ENCODE results near the gene NR2F1.

NR2F1 gene

GRCh38 chr5:93591323-93591945 lies 8.4 kb downstream of the NR2F1 start:
- DNase-seq (ENCODE audit: low read depth in 3 of 3) = no peak

DNA sequence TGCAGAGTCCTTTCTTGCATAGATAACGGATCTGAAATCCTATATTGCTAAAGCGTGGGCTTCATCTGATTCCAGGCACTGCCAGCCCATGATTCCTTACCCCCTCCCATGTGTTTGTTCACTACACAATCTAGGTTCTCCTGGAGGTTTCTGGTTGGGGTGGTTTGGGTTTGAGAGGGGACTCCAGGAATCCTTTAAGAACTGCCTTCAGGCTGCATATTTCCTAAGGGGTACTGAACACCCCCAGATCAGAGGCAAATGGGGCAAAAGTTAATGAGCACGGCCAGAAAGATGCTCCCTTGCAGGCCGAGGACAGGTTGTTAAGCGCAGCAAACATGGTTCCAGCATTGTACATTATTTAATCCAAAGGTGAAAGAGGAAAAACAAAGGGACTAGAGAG lies 9.9 kb downstream of the NR2F1 start:
- DNase-seq (ENCODE audit: low read depth in 3 of 3) = no peak

GRCh38 chr5:93593476-93594131 lies 10.6 kb downstream of the NR2F1 start:
- DNase-seq (ENCODE audit: low read depth in 3 of 3) = no peak

- no peak for DNase-seq (ENCODE audit: low read depth in 3 of 3)
These were observed 11.8 kb downstream of the NR2F1 start for GRCh38 chr5:93594591-93595419.

DNA sequence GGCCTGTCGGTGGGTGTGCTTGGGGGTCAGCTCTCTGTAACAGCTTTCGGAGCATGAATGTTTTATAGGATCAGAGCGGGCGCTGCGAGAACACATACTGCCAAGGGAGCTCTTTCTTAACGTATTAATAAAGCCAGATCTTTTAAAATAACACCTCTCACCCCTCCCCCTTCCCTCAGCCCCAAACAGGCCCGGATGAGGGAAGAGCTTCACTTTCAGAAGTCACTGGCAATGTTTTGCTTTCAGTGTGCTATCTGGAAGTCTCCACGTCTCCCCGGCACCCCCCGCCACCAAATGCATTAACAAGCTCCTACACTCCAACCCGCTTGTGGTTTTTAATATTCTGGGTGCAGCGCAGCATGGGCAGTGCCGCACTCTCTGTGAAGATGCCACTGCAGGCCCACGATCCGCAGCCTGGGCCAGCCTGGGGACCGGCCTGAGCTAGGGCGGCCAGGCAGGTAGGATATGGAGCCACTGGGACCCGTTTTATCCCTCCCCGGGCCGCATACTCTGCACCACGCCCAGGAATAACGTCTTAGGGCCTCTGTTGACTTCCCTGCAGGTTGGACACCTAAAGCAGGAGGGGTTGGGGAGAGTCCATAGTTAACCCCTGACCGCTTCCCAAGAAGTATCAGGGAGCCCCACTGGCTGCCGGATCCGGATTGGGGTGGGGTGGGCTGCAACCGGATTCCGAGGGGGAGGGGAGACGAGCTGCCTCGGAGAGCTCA lies 12.6 kb downstream of the NR2F1 start:
- no peak for DNase-seq (ENCODE audit: low read depth in 3 of 3)

DNA sequence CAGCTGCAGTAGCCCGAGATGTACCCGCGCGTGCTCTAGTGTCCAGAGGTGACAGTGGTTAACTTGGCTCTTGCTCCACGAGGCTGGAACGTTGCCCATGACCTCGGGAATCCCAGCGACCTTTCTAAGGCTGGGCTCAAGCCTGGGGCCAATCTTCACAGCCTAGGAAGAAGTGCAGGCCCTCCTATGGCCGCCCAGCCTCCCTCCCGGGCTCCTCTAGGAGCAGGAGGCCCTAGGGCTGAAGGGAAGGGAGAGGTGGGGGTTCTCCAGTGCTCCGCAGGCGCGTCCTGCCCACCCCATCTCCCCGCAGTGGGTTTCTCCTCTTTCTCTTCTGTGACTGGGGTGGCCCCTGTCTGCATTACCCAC lies 13.3 kb downstream of the NR2F1 start:
- DNase-seq (ENCODE audit: low read depth in 3 of 3) = no peak

DNA sequence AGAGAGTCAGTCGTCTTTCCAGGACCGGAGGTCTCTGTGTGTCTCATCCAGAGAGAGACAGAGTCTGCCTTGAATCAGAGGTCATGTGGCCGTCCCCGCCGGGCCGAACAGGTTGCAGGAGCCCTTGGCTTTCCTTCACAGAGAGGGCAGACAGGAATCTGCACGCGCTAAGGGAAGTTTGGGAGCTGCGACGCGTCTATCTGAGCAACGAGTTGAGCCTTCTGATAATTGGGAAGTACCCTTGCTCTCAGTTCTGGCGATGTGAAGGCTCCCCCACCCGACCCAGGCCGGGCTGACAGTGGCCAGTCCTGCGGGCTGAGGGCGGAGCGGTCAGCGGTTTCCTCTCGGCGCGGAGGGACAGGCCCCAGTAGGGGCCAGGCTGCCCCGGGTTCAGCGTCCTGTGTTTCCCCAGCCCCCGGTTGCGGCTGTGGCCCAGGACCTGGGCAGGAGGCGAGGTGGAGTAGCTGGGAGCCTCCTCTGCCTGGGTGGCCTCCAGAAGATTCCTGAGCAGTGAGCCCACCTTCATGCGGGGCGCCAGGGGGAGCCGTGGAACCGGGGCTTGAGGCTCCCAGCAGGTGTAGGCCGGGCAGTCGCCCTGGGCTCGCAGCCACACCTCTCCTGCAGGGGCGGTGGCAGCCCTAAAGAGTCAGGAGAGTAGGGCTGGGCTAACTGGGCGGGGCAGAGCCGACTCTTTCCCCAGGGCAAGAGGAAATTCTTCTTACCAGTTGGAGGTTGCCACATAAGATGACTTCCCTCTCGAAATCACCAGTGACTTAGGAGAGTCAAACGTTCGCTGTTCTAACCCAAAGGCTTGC lies 13.9 kb downstream of the NR2F1 start:
- no peak for DNase-seq (ENCODE audit: low read depth in 3 of 3)

DNA sequence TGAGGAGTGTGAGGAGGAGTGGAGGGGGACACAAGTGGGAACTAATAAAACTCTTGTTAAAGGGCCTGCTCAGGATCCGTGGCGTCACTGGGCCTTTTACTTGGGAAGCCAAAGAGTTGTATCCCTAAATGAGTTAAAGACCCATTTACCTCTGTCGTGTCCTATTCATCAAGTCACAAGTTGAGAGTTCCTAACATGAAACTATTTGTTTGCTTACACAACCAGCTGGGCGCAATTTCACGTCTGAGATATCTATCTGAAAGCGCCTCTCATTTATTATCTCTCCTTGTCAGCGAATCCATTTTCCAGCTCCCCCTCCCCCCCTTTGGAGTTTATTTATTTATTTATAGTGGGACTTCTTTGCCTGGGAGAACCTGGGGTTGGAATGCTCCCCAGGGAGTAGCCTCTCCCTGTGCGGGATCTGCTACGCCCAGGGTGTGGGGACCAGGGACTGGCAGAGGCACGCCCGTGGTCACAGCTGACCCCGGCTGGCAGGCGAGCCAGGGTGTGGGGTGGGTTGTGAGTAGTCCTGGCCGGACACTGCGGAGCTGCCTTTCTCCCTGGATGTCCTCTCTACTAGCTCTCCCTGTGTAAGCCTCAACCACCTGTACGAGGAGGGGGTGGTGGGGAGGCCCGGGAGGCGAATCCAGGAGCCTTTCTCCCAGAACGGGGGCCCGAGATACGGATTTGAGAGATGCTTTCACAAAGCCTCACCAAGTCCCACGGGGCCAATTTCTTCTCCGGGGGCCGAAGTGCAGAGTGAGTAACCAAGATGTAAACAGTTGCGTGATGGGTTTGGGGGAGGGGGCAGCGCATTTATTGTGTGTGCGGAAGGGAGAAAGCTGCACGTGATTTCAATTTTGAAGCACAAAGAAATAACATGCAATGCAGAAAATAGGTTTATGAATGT lies 15.3 kb downstream of the NR2F1 start:
- DNase-seq (ENCODE audit: low read depth in 3 of 3) = no peak

DNA sequence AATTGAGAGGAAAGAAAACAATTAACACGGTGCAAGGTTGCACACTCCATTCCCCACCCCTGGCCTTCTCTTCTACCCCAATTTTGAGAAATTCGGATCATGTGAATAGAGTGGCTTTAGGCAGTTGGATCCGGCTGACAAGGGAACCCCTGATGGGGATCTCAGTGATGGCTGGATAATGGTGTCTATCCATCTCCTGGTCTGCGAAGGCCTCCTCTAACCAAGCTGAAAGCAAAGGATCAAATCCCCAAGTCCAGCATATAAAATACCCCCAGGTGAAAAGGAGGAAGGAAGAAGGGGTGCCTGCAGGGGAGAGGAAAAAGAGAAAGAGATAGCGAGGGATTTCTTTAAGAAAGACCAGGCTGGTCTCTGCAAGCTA lies 16.0 kb downstream of the NR2F1 start:
- DNase-seq (ENCODE audit: low read depth in 3 of 3) = no peak

GRCh38 chr5:93599399-93600120 lies 16.5 kb downstream of the NR2F1 start:
- no peak for DNase-seq (ENCODE audit: low read depth in 3 of 3)

DNA sequence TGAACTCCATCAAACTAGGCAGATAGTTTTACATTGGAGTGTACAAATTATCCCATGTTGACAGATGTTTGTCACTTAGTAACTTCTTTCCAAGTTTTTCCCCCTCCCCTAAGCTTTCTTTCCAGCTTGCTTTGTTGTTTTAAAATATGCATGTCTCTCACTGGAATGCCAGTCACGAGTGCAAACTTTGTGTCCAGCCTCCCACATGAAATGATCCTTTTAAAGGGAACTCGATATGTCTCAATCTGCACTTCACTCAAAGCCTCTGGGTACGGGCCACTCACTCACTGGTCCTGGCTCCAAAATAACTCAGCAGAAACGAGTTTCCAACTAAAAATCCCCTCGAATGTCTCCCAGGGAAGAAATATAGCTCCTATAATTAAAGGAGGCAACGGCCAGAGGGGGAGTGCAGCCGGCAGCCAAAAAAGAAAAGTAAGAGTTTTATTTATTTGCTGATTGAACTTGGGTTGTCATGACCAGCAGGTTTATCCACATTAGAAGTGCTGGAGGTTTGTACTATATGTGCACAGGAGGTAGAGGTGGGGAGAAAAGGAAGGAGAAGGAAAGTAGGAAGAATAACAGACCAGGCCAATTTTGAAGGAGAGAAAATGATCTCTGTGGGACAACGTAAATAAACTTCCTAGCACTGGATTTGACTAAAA lies 17.5 kb downstream of the NR2F1 start:
- DNase-seq (ENCODE audit: low read depth in 3 of 3) = no peak

GRCh38 chr5:93601071-93601801 lies 18.2 kb downstream of the NR2F1 start:
- no peak for DNase-seq (ENCODE audit: low read depth in 3 of 3)

DNA sequence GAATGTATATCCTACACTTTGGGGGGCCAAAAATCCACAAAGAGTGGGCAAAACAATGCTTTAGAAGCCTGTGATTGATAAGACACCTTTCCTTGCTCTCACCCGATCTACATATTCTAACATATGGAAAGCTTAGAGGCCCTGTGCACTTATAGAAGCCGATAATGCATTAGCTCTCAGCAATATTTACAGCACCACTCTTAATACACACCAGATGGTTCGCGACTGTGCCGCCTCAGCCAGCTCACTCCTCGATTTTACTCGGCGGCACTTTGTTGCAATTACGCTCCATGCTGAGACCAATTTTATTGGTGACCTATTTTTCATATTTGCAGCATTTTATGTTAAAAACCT lies 18.8 kb downstream of the NR2F1 start:
- no peak for DNase-seq (ENCODE audit: low read depth in 3 of 3)

GRCh38 chr5:93602241-93603077 lies 19.4 kb downstream of the NR2F1 start:
- no peak for DNase-seq (ENCODE audit: low read depth in 3 of 3)

DNA sequence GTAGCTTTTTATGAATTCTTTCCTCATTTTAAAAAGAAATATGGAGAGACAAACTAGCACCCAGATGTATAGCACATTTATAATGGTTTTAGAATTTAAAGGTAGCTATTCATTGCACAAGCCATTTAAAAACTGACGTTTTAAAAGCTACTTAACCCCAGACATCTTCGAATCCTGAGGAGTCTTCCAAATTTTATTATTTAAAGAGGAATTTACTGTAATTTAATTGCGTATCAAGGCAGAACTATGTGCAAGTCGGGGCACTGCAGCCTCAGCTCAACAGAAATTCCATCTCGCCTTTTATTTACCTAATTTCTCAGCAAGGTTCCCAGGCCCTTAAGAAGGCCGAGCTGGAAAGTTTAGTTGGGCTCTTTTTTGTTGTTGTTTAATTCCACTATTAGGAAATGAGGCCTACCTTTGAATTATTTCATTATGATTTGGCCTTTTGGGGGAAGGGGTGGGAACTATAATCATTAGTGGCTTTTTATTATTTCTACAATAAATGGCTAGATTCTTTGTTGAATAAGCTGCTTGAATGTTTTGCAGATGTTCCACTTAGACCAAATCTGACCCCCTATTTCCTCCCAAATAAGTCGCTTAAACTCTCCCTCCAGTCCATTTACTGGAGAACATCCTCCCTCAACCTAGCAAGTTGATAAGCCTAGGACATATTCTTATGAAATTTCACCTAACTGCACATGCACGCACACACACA lies 20.2 kb downstream of the NR2F1 start:
- no peak for DNase-seq (ENCODE audit: low read depth in 3 of 3)

GRCh38 chr5:93603793-93604643 lies 21.0 kb downstream of the NR2F1 start:
- DNase-seq (ENCODE audit: low read depth in 3 of 3) = no peak

All from stimulated activated CD4-positive, alpha-beta T cell treated with anti-CD3 and anti-CD28 coated beads, TNF-alpha, amount 100 ng/mL, for 4 hours (primary cell).